Thoracic aorta (tissue), 2 donors: Measurements from ENCODE around the gene KDM2B. TPM values are rescaled to one million over a fixed set of nuclear protein-coding genes. Genes with fewer than 3 reads are reported as not detected.
A peak's percentile ranks its signal among the peaks of the same experiment; 100 is the strongest.

Experiments used
- ATAC-seq: fragments of 150-250 bp; one replicate; pipeline ENCODE4 v1.8.0; 2017; ENCODE audit warnings: low read depth; ENCODE audit not compliant: insufficient number of reproducible peaks, low FRiP score
- DNase-seq: peaks from one replicate; pipeline ENCODE4 v3.0.0-alpha.2; 2020; ENCODE audit warnings: low spot score
- H3K27ac ChIP-seq, 2 donors: fragments of 200-600 bp; sonication (generic); 1 replicate in 1 of 2; 2 replicates in 1 of 2; pipeline ENCODE4 v1.5.1; 2016; ENCODE audit warnings: mild to moderate bottlenecking in 2 of 2, moderate library complexity in 2 of 2
- H3K27me3 ChIP-seq: fragments of 200-600 bp; sonication (generic); replicated peaks from 2 replicates; pipeline ENCODE4 v1.6.0; 2016; ENCODE audit warnings: mild to moderate bottlenecking; ENCODE audit not compliant: insufficient read depth
- H3K36me3 ChIP-seq: fragments of 200-600 bp; sonication (generic); one replicate; pipeline ENCODE4 v1.5.1; 2016
- H3K4me1 ChIP-seq, 2 donors: fragments of 200-600 bp; sonication (generic); 1 replicate in 1 of 2; 2 replicates in 1 of 2; pipeline versions ENCODE4 v1.5.1 to v1.6.0; 2016; ENCODE audit warnings: low read depth in 2 of 2, mild to moderate bottlenecking in 1 of 2; ENCODE audit not compliant: control insufficient read depth in 1 of 2
- H3K4me3 ChIP-seq: fragments of 200-600 bp; sonication (generic); 2 replicates; pipeline ENCODE4 v1.5.1; 2016; ENCODE audit warnings: mild to moderate bottlenecking
- H3K9me3 ChIP-seq: fragments of 200-600 bp; sonication (generic); 2 replicates; pipeline ENCODE4 v1.5.1; 2016
- CTCF ChIP-seq: fragments of 200-600 bp; sonication (generic); IDR thresholded peaks from one replicate; pipeline ENCODE4 v1.5.1; 2019; ENCODE audit warnings: antibody characterized with exemption
- total RNA-seq, 2 donors: library from RNA; depleted of rRNA; stranded (reverse); fragments of >200 nt; gene quantifications; one replicate each; pipeline versions ENCODE4 v1.1.0 to v1.2.3, GENCODE V29; 2016

KDM2B gene
- total RNA-seq, 2 donors from 2014 or later: 15.0 to 22.5 TPM

GRCh38 chr12:121539908-121540307 lies 40.9 kb downstream of the KDM2B start:
- Histone ChIP-seq H3K27me3 (no peaks in the 10 kb centered on the region), H3K4me1 (peaks cover 8 to 31% of the 10 kb centered on the region in 2 donors), H3K4me3 (no peak overlapping the region), H3K27ac (no peak overlapping the region), H3K36me3 (no peaks in the 10 kb centered on the region), H3K9me3 (no peaks in the 10 kb centered on the region)
- DNase-seq: no peak
- ATAC-seq: no peak
- no peak for TF ChIP-seq CTCF

GRCh38 chr12:121538699-121539061 lies 42.1 kb downstream of the KDM2B start:
- peaks cover 8 to 32% of the 10 kb centered on the region in 2 donors for H3K4me1 ChIP-seq
- TF ChIP-seq CTCF: no peak

GRCh38 chr12:121537814-121538698 lies 42.8 kb downstream of the KDM2B start:
- no peak for DNase-seq
- Histone ChIP-seq H3K27ac (peak overlapping the region; percentile 41 to 73), H3K27me3 (no peaks in the 10 kb centered on the region), H3K4me1 (peaks cover 8 to 37% of the 10 kb centered on the region in 2 donors), H3K36me3 (no peaks in the 10 kb centered on the region), H3K9me3 (no peaks in the 10 kb centered on the region), H3K4me3 (peak overlapping the region; percentile 79)
- no peak for TF ChIP-seq CTCF
- ATAC-seq: no peak

More at GRCh38 chr12:121538699-121539061, 42.1 kb downstream of the KDM2B start:
- ATAC-seq (no peak), DNase-seq (no peak)
- H3K4me3 ChIP-seq: no peak overlapping the region
- H3K27ac ChIP-seq: no peak overlapping the region
- no peaks in the 10 kb centered on the region for H3K27me3 ChIP-seq
- H3K9me3 ChIP-seq: no peaks in the 10 kb centered on the region
- no peaks in the 10 kb centered on the region for H3K36me3 ChIP-seq

GRCh38 chr12:121536899-121537813 lies 43.7 kb downstream of the KDM2B start:
- H3K9me3 ChIP-seq: no peaks in the 10 kb centered on the region

More at GRCh38 chr12:121536899-121537813, 43.7 kb downstream of the KDM2B start:
- Histone ChIP-seq H3K27me3 (no peaks in the 10 kb centered on the region), H3K36me3 (no peaks in the 10 kb centered on the region), H3K27ac (peak overlapping the region; percentile 41 to 73), H3K4me1 (peaks cover 8 to 37% of the 10 kb centered on the region in 2 donors), H3K4me3 (peak overlapping the region; percentile 79)
- ATAC-seq (peak; percentile 44), DNase-seq (peak; percentile 40)
- TF ChIP-seq CTCF: no peak
